ENCODE measurements around the gene ACOT2.
"Not testable (repeated sequence)": the region's sequence is repeated elsewhere in the genome, so short reads cannot be mapped to it uniquely, and the experiment has no call there.

DNA sequence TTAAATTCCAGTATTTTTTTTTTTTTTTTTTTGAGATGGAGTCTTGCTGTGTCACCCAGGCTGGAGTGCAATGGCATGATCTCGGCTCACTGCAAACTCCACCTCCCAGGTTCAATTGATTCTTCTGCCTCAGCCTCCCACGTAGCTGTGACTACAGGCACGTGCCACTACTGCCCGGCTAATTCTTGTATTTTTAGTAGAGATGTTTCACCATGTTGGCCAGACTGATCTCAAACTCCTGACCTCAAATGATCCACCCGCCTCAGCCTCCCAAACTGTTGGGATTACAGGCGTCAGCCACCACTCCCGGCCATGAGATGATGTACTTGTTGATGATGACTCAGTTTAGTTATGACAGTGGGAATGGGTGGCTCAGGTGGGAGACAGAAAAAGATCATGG, 5.2 kb downstream of the ACOT2 start:
- TF ChIP-seq, protein P1, sequence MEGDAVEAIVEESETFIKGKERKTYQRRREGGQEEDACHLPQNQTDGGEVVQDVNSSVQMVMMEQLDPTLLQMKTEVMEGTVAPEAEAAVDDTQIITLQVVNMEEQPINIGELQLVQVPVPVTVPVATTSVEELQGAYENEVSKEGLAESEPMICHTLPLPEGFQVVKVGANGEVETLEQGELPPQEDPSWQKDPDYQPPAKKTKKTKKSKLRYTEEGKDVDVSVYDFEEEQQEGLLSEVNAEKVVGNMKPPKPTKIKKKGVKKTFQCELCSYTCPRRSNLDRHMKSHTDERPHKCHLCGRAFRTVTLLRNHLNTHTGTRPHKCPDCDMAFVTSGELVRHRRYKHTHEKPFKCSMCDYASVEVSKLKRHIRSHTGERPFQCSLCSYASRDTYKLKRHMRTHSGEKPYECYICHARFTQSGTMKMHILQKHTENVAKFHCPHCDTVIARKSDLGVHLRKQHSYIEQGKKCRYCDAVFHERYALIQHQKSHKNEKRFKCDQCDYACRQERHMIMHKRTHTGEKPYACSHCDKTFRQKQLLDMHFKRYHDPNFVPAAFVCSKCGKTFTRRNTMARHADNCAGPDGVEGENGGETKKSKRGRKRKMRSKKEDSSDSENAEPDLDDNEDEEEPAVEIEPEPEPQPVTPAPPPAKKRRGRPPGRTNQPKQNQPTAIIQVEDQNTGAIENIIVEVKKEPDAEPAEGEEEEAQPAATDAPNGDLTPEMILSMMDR (conservative IDR thresholded peaks at IDR 0.05; ENCODE audit: low read length): not testable (repeated sequence)
- not testable (repeated sequence) for TF ChIP-seq EZH2phosphoT487 (IDR thresholded peaks at IDR 0.05; ENCODE audit: borderline replicate concordance, low read depth, low read length)
